Stimulated activated CD4-positive, alpha-beta T cell treated with anti-CD3 and anti-CD28 coated beads, Interleukin-15, amount 100 ng/mL, for 24 hours (primary cell): Measurements from ENCODE around the gene RNGTT.

ENCODE experiments used
- DNase-seq: peaks from one replicate; pipeline ENCODE4 v3.0.0-alpha.2; 2020

The RNGTT gene

GRCh38 chr6:88712243-88712936 is 251.0 kb downstream of the RNGTT start:
- DNase-seq: no peak

DNA sequence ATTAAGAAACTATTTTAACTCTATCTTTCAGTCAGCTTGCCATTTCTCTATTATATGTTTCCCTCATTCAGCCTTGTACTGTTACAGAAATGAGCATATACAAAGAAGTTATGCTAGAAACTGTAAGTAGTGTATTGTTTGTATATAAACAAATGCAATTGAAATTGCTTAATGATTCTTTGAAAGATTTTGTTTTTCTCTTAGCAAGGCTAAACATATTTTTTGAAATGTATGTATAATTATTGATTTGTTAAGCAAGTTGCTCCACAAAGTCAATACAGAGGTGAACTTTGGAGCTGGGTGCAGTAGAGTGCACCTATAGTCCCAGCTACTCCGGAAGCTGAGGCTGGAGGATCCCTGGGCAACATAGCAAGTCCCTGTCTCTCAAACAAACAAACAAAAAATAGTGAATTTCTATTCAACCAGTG is 253.6 kb downstream of the RNGTT start:
- DNase-seq: no peak

- DNase-seq: no peak
Measured at GRCh38 chr6:88708197-88708744, 255.1 kb downstream of the RNGTT start.

GRCh38 chr6:88705601-88706000 is 257.8 kb downstream of the RNGTT start:
- no peak for DNase-seq

DNA sequence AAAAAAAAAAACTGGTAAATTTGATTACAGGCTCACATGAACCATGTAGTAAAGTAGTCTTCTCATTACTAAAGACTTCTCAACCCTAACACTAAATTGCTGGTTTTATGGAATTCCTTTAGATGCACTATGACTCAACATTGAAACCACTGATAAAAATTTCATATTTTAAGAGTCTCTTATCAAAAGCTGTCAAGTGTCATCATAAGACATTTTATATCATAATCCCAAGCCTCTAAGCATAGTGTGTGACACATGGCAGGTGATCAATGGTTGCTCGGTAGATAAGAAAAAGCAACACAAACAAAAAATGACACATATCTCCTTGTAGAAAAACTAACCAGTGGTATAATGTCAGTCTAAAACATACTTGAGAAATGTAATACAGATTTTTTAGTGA is 258.4 kb downstream of the RNGTT start:
- DNase-seq: no peak

- DNase-seq: no peak
Measured at GRCh38 chr6:88702956-88703556, 260.4 kb downstream of the RNGTT start.

GRCh38 chr6:88698661-88699060 is 264.8 kb downstream of the RNGTT start:
- DNase-seq: no peak

GRCh38 chr6:88695937-88696336 is 267.5 kb downstream of the RNGTT start:
- DNase-seq: no peak

- DNase-seq: no peak
Measured at GRCh38 chr6:88683734-88684133, 279.7 kb downstream of the RNGTT start.

- DNase-seq: no peak
Measured at GRCh38 chr6:88680654-88681053, 282.8 kb downstream of the RNGTT start.

DNA sequence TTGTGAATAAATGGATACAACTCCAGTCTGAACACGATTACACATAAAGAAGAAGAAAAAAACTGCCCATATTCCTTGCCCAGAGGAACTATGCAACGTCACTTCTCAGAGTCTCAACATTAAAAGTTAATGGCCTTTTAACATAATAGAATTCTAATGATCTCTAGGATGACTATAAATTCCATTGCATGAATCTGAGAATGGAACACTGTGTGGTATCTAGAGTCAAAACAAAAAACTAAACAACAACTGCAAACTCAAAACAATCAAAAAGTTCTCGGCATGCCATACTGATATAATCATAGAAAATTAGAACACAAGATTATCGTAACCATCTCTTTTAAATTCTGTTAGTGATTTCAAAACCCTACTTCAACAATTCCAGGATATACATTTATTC is 283.6 kb downstream of the RNGTT start:
- DNase-seq: no peak

GRCh38 chr6:88677356-88677755 is 286.1 kb downstream of the RNGTT start:
- DNase-seq: no peak

GRCh38 chr6:88671624-88672023 is 291.8 kb downstream of the RNGTT start:
- no peak for DNase-seq

DNA sequence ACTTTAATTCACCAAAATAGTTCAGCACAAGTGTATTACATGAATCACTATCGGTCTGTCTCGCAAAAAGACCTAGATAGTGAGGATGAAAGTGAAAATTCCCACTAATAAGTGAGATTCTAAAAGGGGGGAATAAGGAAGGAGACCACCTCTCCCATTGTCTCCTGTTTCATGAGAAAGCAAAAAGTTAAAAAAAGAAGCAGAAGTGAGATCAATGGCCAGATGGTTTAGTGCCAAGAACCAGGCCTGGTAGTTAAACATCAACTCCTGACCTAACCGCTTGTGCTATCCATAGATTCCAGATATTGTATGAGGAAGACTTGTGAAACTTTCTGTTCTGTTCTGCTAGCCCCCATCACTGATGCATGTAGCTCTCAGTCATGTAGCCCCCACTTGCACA is 293.0 kb downstream of the RNGTT start:
- DNase-seq: no peak

GRCh38 chr6:88669475-88669874 is 293.9 kb downstream of the RNGTT start:
- DNase-seq: no peak

DNA sequence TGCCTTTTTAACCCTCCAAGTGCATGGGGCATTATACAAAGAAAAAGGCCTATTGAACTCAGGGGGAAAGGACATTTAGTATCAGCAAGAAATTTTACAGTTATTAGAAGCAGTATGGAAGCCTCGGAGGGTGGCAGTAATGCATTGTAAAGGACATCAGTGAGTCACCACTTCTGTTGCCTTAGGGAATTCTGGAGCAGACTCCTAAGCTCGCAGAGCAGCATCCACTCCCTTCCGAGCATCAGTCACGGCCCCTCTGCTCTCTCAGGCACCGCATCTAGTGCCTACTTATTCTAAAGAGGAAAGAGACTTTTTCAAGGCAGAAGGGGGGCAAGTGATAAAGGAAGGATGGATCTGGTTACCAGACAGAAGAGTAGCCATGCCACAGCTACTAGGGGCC is 296.5 kb downstream of the RNGTT start:
- no peak for DNase-seq

GRCh38 chr6:88665131-88665530 is 298.3 kb downstream of the RNGTT start:
- no peak for DNase-seq

DNA sequence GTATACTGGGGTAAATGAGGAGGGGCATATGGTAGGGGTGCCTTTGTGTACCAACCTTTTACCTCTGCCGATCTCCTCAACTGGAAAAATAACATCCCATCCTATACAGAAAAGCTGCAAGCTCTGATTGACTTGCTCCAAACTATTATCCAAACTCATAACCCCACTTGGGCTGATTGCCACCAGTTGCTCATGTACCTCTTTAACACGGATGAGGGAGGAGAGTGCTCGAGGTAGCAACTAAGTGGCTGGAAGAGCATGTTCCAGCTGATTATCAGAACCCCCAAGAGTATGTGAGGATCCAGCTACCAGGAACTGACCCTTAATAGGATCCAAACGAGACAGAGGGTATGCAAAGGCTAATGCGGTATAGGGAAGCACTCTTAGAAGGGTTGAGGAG is 299.6 kb downstream of the RNGTT start:
- DNase-seq: no peak

DNA sequence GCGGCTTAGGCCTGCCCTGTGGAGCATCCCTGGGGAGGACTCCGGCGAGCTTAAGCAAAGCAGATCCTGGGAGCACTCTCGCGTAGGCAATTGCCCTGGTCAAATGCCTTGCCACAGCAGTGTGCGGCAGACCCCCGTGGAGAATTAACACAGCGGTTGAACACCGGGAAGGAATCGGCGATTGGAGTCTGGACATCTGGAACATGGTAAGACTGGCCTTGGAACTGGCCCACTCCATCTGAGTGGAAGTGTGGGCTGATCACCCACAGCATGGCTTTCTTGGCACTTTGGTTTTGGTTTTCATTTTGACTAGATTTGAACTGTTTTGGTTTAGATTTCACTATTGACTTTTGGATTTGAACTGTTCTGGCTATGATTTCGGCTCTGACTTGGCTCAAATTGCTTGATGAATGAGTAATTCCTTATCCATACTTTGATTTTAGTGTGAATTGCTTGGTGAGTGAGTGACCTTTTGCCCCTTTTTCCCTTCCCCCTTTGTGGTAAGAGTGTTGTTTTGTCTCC is 300.7 kb downstream of the RNGTT start:
- DNase-seq: no peak

DNA sequence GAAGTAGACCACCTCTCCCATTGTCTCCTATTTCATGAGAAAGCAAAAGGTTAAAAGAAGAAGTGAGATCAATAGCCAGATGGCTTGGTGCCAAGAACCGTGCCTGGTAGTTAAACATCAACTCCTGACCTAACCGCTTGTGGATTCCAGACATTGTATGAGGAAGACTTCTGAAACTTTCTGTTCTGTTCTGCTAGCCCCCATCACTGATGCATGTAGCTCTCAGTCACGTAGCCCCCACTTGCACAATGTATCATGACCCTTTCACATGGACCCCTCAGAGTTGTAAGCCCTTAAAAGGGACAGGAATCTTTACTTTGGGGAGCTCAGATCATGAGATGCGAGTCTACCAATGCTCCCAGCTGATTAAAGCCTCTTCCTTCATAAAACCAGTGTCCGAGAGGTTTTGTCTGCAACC is 301.2 kb downstream of the RNGTT start:
- DNase-seq: no peak

GRCh38 chr6:88661136-88661535 is 302.3 kb downstream of the RNGTT start:
- no peak for DNase-seq

GRCh38 chr6:88655586-88655985 is 307.8 kb downstream of the RNGTT start:
- no peak for DNase-seq

GRCh38 chr6:88653936-88654335 is 309.5 kb downstream of the RNGTT start:
- DNase-seq: no peak

GRCh38 chr6:88651400-88651799 is 312.0 kb downstream of the RNGTT start:
- DNase-seq: no peak
